Lower leg skin (tissue), 4 donors: ENCODE results near the gene REEP6. TPM values are rescaled to one million over a fixed set of nuclear protein-coding genes. Genes with fewer than 3 reads are reported as not detected.
"Not testable (repeated sequence)": the region's sequence is repeated elsewhere in the genome, so short reads cannot be mapped to it uniquely, and the experiment has no call there.

Experiments
- DNase-seq, 2 donors: peaks; one replicate each; pipeline ENCODE4 v3.0.0-alpha.2; 2019; ENCODE audit warnings: low spot score in 2 of 2
- H3K4me3 ChIP-seq: fragments of 200-600 bp; sonication (generic); 2 replicates; pipeline ENCODE4 v1.5.1; 2017; ENCODE audit warnings: mild to moderate bottlenecking, low read depth; ENCODE audit not compliant: poor library complexity, severe bottlenecking
- POLR2A ChIP-seq, 2 donors: fragments of 450-650 bp; IDR thresholded peaks; one replicate each; pipeline ENCODE4 v1.6.1; 2016 to 2017; ENCODE audit warnings: antibody characterized with exemption in 2 of 2, mild to moderate bottlenecking in 1 of 2, moderate library complexity in 1 of 2
- WGBS, 2 donors: methylation state at CpG; one replicate each; pipeline ENCODE4 v1.1.5; 2018; 5-methylcytosine and 5-hydroxymethylcytosine counted together
- intact Hi-C: fragments of 100-400 bp; cut with DNase I; formaldehyde crosslinking; loops from one replicate; pipeline ENCODE4 v1.15.0; 2023; ENCODE audit warnings: low total_unique reads
- total RNA-seq, 4 donors: library from RNA; depleted of rRNA; stranded (reverse); fragments of >200 nt; gene quantifications; one replicate each; pipeline ENCODE4 v1.1.0, GENCODE V29; 2016
- TF ChIP-seq, protein P1 (sequence below), 3 donors: fragments of 450-650 bp; IDR thresholded peaks; one replicate each; pipeline ENCODE4 v1.5.1; 2016; ENCODE audit warnings: antibody characterized with exemption in 3 of 3, mild to moderate bottlenecking in 3 of 3, moderate library complexity in 2 of 3

Gene REEP6
- total RNA-seq, 4 donors from 2014 or later, result 6.3 to 8.8 (median 6.6) TPM

DNA sequence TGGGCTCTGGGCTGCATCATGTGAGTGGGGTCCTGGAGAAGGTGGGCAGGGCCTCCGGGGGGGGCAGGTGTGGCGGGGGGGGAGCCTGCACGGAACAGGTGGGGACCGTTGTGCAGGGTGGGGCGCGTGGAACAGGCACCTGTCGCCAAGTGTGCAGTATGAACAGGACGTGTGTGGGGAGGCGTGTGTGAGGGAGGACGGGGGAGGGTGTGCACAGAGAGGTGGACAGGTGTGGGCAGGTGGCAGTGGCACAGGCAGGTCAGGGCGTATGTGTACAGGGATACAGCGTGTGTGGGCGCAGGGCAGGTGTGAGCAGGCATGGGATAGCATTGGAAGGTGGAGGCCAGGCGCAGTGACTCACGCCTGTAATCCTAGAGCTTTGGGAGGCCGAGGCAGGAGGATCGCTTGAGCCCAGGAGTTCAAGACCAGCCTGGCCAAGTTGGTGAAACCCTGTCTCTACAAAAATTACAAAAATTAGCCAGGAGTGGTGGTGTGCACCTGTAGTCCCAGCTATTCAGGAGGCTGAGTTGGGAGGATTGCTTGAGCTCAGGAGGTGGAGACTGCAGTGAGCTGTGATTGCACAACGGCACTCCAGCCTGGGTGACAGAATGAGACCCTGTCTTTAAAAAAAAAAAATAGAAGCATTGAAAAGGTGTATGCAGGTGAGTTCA is 36.1 kb downstream of the REEP6 start:
- intact Hi-C loops, result no loop called here
- TF ChIP-seq, protein P1, sequence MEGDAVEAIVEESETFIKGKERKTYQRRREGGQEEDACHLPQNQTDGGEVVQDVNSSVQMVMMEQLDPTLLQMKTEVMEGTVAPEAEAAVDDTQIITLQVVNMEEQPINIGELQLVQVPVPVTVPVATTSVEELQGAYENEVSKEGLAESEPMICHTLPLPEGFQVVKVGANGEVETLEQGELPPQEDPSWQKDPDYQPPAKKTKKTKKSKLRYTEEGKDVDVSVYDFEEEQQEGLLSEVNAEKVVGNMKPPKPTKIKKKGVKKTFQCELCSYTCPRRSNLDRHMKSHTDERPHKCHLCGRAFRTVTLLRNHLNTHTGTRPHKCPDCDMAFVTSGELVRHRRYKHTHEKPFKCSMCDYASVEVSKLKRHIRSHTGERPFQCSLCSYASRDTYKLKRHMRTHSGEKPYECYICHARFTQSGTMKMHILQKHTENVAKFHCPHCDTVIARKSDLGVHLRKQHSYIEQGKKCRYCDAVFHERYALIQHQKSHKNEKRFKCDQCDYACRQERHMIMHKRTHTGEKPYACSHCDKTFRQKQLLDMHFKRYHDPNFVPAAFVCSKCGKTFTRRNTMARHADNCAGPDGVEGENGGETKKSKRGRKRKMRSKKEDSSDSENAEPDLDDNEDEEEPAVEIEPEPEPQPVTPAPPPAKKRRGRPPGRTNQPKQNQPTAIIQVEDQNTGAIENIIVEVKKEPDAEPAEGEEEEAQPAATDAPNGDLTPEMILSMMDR (IDR thresholded peaks at IDR 0.05), result no peak
- TF ChIP-seq POLR2A (IDR thresholded peaks at IDR 0.05), result no peak
- no peak for DNase-seq
- H3K4me3 ChIP-seq, result no peak overlapping the region
- 47 to 64% methylated on average over 14 to 18 of the region's 18 CpGs for WGBS, 2 donors

DNA sequence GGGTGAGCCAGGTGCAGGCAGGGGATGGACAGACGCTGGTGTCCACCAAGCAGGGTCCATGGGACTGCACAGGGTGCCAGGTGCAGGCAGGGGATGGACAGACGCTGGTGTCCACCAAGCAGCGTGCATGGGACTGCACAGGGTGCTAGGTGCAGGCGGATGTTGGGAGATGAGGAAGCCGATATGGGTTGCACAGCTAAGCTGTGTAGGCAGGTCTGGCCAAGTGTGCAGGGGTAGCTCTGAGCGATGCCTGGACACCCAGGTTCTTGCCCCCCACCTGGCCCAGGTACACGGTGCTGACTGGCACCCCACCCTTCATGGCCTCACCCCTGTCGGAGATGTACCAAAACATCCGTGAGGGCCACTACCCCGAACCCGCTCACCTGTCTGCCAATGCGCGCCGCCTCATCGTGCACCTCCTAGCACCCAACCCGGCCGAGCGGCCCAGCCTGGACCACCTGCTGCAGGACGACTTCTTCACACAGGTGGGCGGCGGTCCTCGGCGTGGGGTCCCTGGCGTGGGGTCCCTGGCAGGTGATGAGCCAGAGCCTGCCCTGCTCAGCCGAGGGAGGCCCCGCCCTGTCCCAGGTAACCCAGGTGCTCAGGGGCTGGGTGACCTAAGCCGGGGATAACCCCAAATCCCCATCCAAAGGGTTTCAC is 36.8 kb downstream of the REEP6 start:
- H3K4me3 ChIP-seq, result no peak overlapping the region
- WGBS, 2 donors, result 64 to 70% methylated on average over 14 to 15 of the region's 27 CpGs
- DNase-seq, result no peak
- TF ChIP-seq, protein P1 (IDR thresholded peaks at IDR 0.05), result no peak
- TF ChIP-seq POLR2A (IDR thresholded peaks at IDR 0.05), result no peak
- intact Hi-C loops, result no loop called here

DNA sequence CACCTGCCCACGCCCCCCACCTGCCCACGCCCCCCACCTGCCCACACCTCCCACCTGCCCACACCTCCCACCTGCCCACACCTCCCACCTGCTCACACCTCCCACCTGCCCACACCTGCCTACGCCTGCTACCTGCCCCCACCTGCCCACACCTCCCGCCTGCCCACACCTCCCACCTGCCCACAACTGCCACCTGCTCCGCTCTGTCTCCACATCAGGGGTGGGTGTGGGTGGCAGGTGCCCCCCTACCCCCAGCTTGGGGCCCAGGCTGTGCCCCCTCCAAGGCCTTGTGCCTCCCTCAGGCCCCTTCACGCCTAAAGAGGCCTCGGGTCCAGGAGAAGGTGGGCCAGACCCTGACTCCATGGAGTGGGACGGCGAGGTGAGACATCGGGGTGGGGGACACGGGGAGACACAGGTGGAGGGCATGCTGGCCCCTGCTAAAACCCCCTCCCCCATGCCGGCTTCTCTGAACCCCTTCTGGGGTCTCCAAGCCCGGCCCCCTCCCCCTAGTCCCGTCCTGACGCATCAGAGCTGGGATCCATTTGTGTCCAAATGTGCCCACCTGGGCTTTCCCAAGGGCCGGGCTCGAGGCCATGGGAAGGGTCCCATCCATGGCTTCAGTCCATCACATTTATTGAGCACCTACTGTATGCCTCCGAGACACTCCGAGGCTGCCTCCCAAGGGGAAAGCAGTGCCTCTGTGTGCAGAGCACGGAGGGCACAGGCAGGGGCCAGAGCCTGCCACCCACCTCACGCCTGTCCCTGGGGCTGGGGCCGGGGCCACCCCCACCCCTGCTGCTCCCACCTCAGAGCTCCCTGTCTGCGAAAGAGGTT is 37.8 kb downstream of the REEP6 start:
- TF ChIP-seq POLR2A (IDR thresholded peaks at IDR 0.05), result no peak
- TF ChIP-seq, protein P1 (IDR thresholded peaks at IDR 0.05), result no peak
- no peak for DNase-seq
- WGBS, 2 donors, result 73 to 78% methylated on average over 10 to 20 of the region's 23 CpGs
- intact Hi-C loops, result no loop called here
- no peak overlapping the region for H3K4me3 ChIP-seq

DNA sequence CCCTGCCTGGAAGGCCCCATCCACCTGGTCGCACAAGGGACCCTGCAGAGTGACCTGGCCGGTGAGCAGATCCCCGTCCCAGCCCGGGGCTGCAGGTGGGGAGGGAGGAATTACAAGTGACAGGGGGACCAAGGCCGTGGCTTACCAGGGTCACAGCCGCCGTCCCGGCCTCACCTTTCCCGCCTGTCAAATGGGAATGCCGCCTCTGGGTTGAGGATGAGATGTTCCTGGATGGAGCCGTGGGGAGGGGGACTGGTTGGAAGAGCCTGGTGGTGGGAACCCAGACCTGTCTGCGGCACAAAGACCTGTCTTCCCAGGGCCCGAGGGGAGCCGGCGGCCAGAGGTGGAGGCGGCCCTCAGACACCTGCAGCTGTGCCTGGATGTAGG is 38.4 kb downstream of the REEP6 start:
- no peak for DNase-seq
- WGBS, 2 donors, result 79 to 85% methylated on average over 12 to 16 of the region's 16 CpGs
- no peak overlapping the region for H3K4me3 ChIP-seq
- no peak for TF ChIP-seq POLR2A (IDR thresholded peaks at IDR 0.05)
- TF ChIP-seq, protein P1 (IDR thresholded peaks at IDR 0.05), result no peak
- intact Hi-C loops, result no loop called here

DNA sequence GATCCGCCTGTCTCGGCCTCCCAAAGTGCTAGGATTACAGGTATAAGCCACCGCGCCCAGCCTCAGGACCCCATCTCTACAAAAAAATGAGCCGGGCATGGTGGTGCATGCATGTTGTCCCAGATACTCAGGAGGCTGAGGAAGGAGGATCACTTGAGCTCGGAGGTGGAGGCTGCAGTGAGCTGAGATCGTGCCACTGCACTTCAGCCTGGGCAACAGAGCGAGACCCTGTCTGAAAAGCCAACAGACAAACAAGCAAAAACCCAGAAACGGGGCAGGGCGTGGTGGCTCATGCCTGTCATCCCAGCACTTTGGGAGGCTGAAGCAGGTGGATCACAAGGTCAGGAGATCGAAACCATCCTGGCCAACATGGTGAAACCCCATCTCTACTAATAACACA is 39.9 kb downstream of the REEP6 start:
- H3K4me3 ChIP-seq, intact Hi-C loops, DNase-seq: not testable (repeated sequence)
- WGBS, 2 donors, result 91 to 92% methylated on average over 11 of the region's 11 CpGs

DNA sequence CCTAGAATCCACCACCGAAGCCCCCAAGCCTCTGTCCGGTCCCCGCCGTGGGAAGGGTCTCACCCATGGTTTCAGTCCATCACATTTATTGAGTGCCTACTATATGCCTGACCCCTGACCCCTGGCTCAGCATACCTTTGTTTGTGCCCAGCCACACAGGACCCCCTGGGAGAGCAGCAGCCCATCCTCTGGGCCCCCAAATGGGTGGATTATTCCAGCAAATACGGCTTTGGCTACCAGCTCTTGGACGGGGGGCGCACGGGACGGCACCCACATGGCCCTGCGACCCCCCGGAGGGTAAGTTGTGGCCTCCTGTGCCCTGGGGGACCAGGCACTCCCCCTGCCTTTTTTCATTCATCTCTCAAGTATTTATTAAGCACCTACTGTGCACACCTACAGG is 40.6 kb downstream of the REEP6 start:
- H3K4me3 ChIP-seq, result no peak overlapping the region
- WGBS, 2 donors, result 83 to 84% methylated on average over 11 of the region's 11 CpGs
- no peak for TF ChIP-seq POLR2A (IDR thresholded peaks at IDR 0.05)
- TF ChIP-seq, protein P1 (IDR thresholded peaks at IDR 0.05), result no peak
- intact Hi-C loops, result no loop called here
- DNase-seq, result no peak
